ENCODE results near the gene ATXN7. TPM values are rescaled to one million over a fixed set of nuclear protein-coding genes. Genes with fewer than 3 reads are reported as not detected.

Gene ATXN7
- total and polyA plus RNA-seq, 4 donors, result 2.8 to 13.6 (median 5.6) TPM

- TF ChIP-seq GABPA (IDR thresholded peaks at IDR 0.05 in 1 of 2, conservative IDR thresholded peaks at IDR 0.05 in 1 of 2) (no peak), TAF1 (conservative IDR thresholded peaks at IDR 0.05) (no peak), HNF4A (conservative IDR thresholded peaks at IDR 0.05) (peak in 1 of 2 donors; percentile 9), RAD21 (IDR thresholded peaks at IDR 0.05) (peak in 1 of 2 donors; percentile 11)
- TF ChIP-seq, protein P1, sequence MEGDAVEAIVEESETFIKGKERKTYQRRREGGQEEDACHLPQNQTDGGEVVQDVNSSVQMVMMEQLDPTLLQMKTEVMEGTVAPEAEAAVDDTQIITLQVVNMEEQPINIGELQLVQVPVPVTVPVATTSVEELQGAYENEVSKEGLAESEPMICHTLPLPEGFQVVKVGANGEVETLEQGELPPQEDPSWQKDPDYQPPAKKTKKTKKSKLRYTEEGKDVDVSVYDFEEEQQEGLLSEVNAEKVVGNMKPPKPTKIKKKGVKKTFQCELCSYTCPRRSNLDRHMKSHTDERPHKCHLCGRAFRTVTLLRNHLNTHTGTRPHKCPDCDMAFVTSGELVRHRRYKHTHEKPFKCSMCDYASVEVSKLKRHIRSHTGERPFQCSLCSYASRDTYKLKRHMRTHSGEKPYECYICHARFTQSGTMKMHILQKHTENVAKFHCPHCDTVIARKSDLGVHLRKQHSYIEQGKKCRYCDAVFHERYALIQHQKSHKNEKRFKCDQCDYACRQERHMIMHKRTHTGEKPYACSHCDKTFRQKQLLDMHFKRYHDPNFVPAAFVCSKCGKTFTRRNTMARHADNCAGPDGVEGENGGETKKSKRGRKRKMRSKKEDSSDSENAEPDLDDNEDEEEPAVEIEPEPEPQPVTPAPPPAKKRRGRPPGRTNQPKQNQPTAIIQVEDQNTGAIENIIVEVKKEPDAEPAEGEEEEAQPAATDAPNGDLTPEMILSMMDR (IDR thresholded peaks at IDR 0.05; ENCODE audit: low read depth, low read length, missing input control), result no peak
- Histone ChIP-seq H3K9me3 (ENCODE audit: control insufficient read depth in 4 of 4, low read length in 3 of 4) (no peaks in the 10 kb centered on the region), H3K4me3 (ENCODE audit: low read depth in 1 of 3, low read length in 3 of 3) (no peak overlapping the region), H3K4me1 (ENCODE audit: control insufficient read depth in 4 of 4, insufficient read depth in 4 of 4, low read length in 3 of 4) (peaks cover 13 to 56% (median 32%) of the 10 kb centered on the region in 4 donors), H3K27me3 (ENCODE audit: control insufficient read depth in 4 of 4, insufficient read depth in 4 of 4, low read length in 3 of 4) (no peaks in the 10 kb centered on the region), H3K36me3 (ENCODE audit: control insufficient read depth in 4 of 4, insufficient read depth in 3 of 4, low read depth in 1 of 4, low read length in 3 of 4) (peaks cover 0 to 5% (median 1%) of the 10 kb centered on the region in 4 donors), H3K9ac (ENCODE audit: low read depth in 1 of 2, low read length in 2 of 2) (no peak overlapping the region), H3K27ac (ENCODE audit: low read depth in 1 of 2, low read length in 2 of 2) (peak overlapping the region in 1 of 2 donors; percentile 32)
- WGBS, result 54% methylated on average over 3 of the region's 3 CpGs
- DNase-seq (ENCODE audit: low spot score), result no peak
These were observed 112.1 kb downstream of the ATXN7 start for GRCh38 chr3:63975723-63976122.

DNA sequence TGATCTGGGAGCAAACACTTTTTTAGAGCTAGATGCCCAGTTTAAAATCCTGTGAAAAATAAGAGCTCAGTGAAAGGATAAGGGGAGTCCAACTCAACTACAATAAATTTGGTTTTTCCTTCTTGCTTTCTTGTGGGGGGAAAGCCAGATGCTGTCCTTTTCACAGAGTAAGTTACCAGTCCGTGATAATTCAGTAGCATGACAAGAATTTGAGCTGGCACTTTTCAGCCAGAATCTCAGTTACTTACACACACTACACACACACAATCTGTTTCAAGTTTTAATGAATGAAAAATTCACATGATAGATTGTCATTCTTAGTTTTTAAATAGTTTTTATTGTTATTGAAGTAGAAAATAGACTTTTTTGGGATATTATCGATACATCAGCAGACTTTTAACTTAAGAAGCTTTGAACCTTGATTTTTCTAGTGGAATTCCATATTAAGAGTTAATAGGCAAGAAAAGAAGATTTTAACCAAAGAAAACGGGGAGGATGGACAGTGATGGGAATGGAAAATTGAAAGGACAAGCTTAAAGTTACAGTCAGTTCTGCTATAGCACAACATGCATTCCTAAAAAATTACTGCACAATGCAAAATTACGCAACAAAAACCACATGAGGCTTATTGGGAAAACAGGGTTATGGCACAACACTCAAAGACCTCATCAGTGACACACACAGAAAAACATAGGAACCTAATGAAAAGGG lies 112.6 kb downstream of the ATXN7 start:
- Histone ChIP-seq H3K9ac (ENCODE audit: low read depth in 1 of 2, low read length in 2 of 2) (no peak overlapping the region), H3K27ac (ENCODE audit: low read depth in 1 of 2, low read length in 2 of 2) (peak overlapping the region; percentile 39 to 73)

GRCh38 chr3:63976872-63977200 lies 113.2 kb downstream of the ATXN7 start:
- no peak for DNase-seq (ENCODE audit: low spot score)
- peaks cover 0 to 10% (median 4%) of the 10 kb centered on the region in 4 donors for H3K36me3 ChIP-seq (ENCODE audit: control insufficient read depth in 4 of 4, insufficient read depth in 3 of 4, low read depth in 1 of 4, low read length in 3 of 4)
- 90% methylated on average over 2 of the region's 2 CpGs for WGBS
- no peaks in the 10 kb centered on the region for H3K9me3 ChIP-seq (ENCODE audit: control insufficient read depth in 4 of 4, low read length in 3 of 4)
- H3K4me1 ChIP-seq (ENCODE audit: control insufficient read depth in 4 of 4, insufficient read depth in 4 of 4, low read length in 3 of 4), result peaks cover 13 to 58% (median 32%) of the 10 kb centered on the region in 4 donors
- no peak overlapping the region for H3K4me3 ChIP-seq (ENCODE audit: low read depth in 1 of 3, low read length in 3 of 3)
- no peaks in the 10 kb centered on the region for H3K27me3 ChIP-seq (ENCODE audit: control insufficient read depth in 4 of 4, insufficient read depth in 4 of 4, low read length in 3 of 4)
- no peak overlapping the region for H3K9ac ChIP-seq (ENCODE audit: low read depth in 1 of 2, low read length in 2 of 2)
- peak overlapping the region; percentile 39 to 73 for H3K27ac ChIP-seq (ENCODE audit: low read depth in 1 of 2, low read length in 2 of 2)
- TF ChIP-seq, protein P1 (IDR thresholded peaks at IDR 0.05; ENCODE audit: low read depth, low read length, missing input control), result no peak
- TF ChIP-seq FOXA1 (IDR thresholded peaks at IDR 0.05), result no peak
- TF ChIP-seq YY1 (IDR thresholded peaks at IDR 0.05), result no peak
- TF ChIP-seq ATF3 (IDR thresholded peaks at IDR 0.05), result no peak
- no peak for TF ChIP-seq RAD21 (IDR thresholded peaks at IDR 0.05)
- TF ChIP-seq, protein P2, sequence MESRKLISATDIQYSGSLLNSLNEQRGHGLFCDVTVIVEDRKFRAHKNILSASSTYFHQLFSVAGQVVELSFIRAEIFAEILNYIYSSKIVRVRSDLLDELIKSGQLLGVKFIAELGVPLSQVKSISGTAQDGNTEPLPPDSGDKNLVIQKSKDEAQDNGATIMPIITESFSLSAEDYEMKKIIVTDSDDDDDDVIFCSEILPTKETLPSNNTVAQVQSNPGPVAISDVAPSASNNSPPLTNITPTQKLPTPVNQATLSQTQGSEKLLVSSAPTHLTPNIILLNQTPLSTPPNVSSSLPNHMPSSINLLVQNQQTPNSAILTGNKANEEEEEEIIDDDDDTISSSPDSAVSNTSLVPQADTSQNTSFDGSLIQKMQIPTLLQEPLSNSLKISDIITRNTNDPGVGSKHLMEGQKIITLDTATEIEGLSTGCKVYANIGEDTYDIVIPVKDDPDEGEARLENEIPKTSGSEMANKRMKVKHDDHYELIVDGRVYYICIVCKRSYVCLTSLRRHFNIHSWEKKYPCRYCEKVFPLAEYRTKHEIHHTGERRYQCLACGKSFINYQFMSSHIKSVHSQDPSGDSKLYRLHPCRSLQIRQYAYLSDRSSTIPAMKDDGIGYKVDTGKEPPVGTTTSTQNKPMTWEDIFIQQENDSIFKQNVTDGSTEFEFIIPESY (IDR thresholded peaks at IDR 0.05), result no peak
- TF ChIP-seq HNF4G (IDR thresholded peaks at IDR 0.05), result no peak
- TF ChIP-seq, protein P3, sequence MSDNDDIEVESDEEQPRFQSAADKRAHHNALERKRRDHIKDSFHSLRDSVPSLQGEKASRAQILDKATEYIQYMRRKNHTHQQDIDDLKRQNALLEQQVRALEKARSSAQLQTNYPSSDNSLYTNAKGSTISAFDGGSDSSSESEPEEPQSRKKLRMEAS (IDR thresholded peaks at IDR 0.05), result no peak
- TF ChIP-seq SP1 (IDR thresholded peaks at IDR 0.05), result no peak
- no peak for TF ChIP-seq JUND (IDR thresholded peaks at IDR 0.05)
- no peak for TF ChIP-seq NR2F2 (IDR thresholded peaks at IDR 0.05)
- TF ChIP-seq RXRA (IDR thresholded peaks at IDR 0.05), result no peak
- no peak for TF ChIP-seq FOXA2 (IDR thresholded peaks at IDR 0.05)
- TF ChIP-seq GABPA (IDR thresholded peaks at IDR 0.05 in 1 of 2, conservative IDR thresholded peaks at IDR 0.05 in 1 of 2), result no peak

More for the DNA sequence above, 112.6 kb downstream of the ATXN7 start:
- peaks cover 13 to 54% (median 32%) of the 10 kb centered on the region in 4 donors for H3K4me1 ChIP-seq (ENCODE audit: control insufficient read depth in 4 of 4, insufficient read depth in 4 of 4, low read length in 3 of 4)
- 92% methylated on average over 4 of the region's 4 CpGs for WGBS
- DNase-seq (ENCODE audit: low spot score), result no peak
- TF ChIP-seq NR2F2 (IDR thresholded peaks at IDR 0.05) (no peak), YY1 (IDR thresholded peaks at IDR 0.05) (peak; percentile 17), RAD21 (IDR thresholded peaks at IDR 0.05) (no peak), JUND (IDR thresholded peaks at IDR 0.05) (peak in 1 of 2 donors; percentile 22), HNF4A (conservative IDR thresholded peaks at IDR 0.05) (peak in 1 of 2 donors; percentile 17), RXRA (IDR thresholded peaks at IDR 0.05) (peak in 1 of 2 donors; percentile 20)
- peaks cover 0 to 7% (median 4%) of the 10 kb centered on the region in 4 donors for H3K36me3 ChIP-seq (ENCODE audit: control insufficient read depth in 4 of 4, insufficient read depth in 3 of 4, low read depth in 1 of 4, low read length in 3 of 4)
- no peak overlapping the region for H3K4me3 ChIP-seq (ENCODE audit: low read depth in 1 of 3, low read length in 3 of 3)
- H3K27me3 ChIP-seq (ENCODE audit: control insufficient read depth in 4 of 4, insufficient read depth in 4 of 4, low read length in 3 of 4), result no peaks in the 10 kb centered on the region
- no peaks in the 10 kb centered on the region for H3K9me3 ChIP-seq (ENCODE audit: control insufficient read depth in 4 of 4, low read length in 3 of 4)

Measured in liver (tissue), 9 donors.